Hypothalamus (tissue), 51 donors: Measurements from ENCODE around the gene FAM184B.
"Not testable (repeated sequence)": the region's sequence is repeated elsewhere in the genome, so short reads cannot be mapped to it uniquely, and the experiment has no call there.

Source experiments
- DNase-seq, 51 donors: peaks; one replicate each; lab custom pipeline; 2025; lab: John Stamatoyannopoulos, UW

Gene FAM184B

GRCh38 chr4:17690135-17690534 lies 91.3 kb downstream of the FAM184B start:
- DNase-seq: no peak

- DNase-seq: peak in 15 of 51 donors; percentile 4 to 43 (median 11)
Measured at GRCh38 chr4:17688011-17688441, 93.4 kb downstream of the FAM184B start.

GRCh38 chr4:17687237-17687857 lies 94.1 kb downstream of the FAM184B start:
- DNase-seq: no peak

GRCh38 chr4:17684648-17685047 lies 96.8 kb downstream of the FAM184B start:
- not testable (repeated sequence) for DNase-seq

GRCh38 chr4:17682222-17682566 lies 99.2 kb downstream of the FAM184B start:
- DNase-seq: no peak

- DNase-seq: no peak
Measured at GRCh38 chr4:17681281-17682221, 99.9 kb downstream of the FAM184B start.

- no peak for DNase-seq
Measured at GRCh38 chr4:17680559-17681280, 100.7 kb downstream of the FAM184B start.

- DNase-seq: no peak
Measured at GRCh38 chr4:17670423-17670822, 111.0 kb downstream of the FAM184B start.

- DNase-seq: no peak
Measured at GRCh38 chr4:17667653-17668201, 113.7 kb downstream of the FAM184B start.

GRCh38 chr4:17667253-17667652 lies 114.2 kb downstream of the FAM184B start:
- no peak for DNase-seq

- no peak for DNase-seq
Measured at GRCh38 chr4:17665852-17666251, 115.6 kb downstream of the FAM184B start.

GRCh38 chr4:17665346-17665745 lies 116.1 kb downstream of the FAM184B start:
- DNase-seq: no peak

GRCh38 chr4:17664755-17665154 lies 116.7 kb downstream of the FAM184B start:
- no peak for DNase-seq

- no peak for DNase-seq
Measured at GRCh38 chr4:17662694-17663093, 118.7 kb downstream of the FAM184B start.

- not testable (repeated sequence) for DNase-seq
Measured at GRCh38 chr4:17659196-17659595, 122.2 kb downstream of the FAM184B start.

- DNase-seq: no peak
Measured at GRCh38 chr4:17657849-17658248, 123.6 kb downstream of the FAM184B start.

GRCh38 chr4:17657090-17657489 lies 124.3 kb downstream of the FAM184B start:
- DNase-seq: no peak

- no peak for DNase-seq
Measured at GRCh38 chr4:17654701-17655100, 126.7 kb downstream of the FAM184B start.

- DNase-seq: no peak
Measured at GRCh38 chr4:17650406-17650805, 131.0 kb downstream of the FAM184B start.

- no peak for DNase-seq
Measured at GRCh38 chr4:17647927-17648326, 133.5 kb downstream of the FAM184B start.

- DNase-seq: no peak
Measured at GRCh38 chr4:17647176-17647806, 134.1 kb downstream of the FAM184B start.
